22Rv1 (cell line): ENCODE measurements around the gene GPR17.

ENCODE experiments used
- H3K27ac ChIP-seq: fragments of 450-650 bp; 2 replicates; pipeline ENCODE4 v1.5.1; 2017
- CTCF ChIP-seq: fragments of 450-650 bp; IDR thresholded peaks from 2 replicates; pipeline ENCODE4 v1.5.1; 2017; ENCODE audit warnings: mild to moderate bottlenecking
- ZFX ChIP-seq: fragments of 450-650 bp; IDR thresholded peaks from 2 replicates; pipeline ENCODE4 v1.6.1; 2017; ENCODE audit warnings: antibody characterized with exemption, borderline replicate concordance

Gene GPR17

GRCh38 chr2:127609818-127610217, 36.1 kb upstream of the GPR17 start:
- TF ChIP-seq CTCF = no peak
- TF ChIP-seq ZFX = no peak
- no peak overlapping the region for H3K27ac ChIP-seq

- H3K27ac ChIP-seq = no peak overlapping the region
- no peak for TF ChIP-seq CTCF
- TF ChIP-seq ZFX = no peak
These were observed 35.4 kb upstream of the GPR17 start for GRCh38 chr2:127610561-127610960.

GRCh38 chr2:127611076-127611925, 34.7 kb upstream of the GPR17 start:
- H3K27ac ChIP-seq = no peak overlapping the region
- TF ChIP-seq ZFX (no peak), CTCF (no peak)

GRCh38 chr2:127612111-127612822, 33.7 kb upstream of the GPR17 start:
- TF ChIP-seq CTCF (no peak), ZFX (no peak)
- no peak overlapping the region for H3K27ac ChIP-seq

- H3K27ac ChIP-seq = no peak overlapping the region
- no peak for TF ChIP-seq ZFX
- TF ChIP-seq CTCF = no peak
These were observed 31.7 kb upstream of the GPR17 start for GRCh38 chr2:127614246-127614645.

GRCh38 chr2:127614731-127615130, 31.2 kb upstream of the GPR17 start:
- H3K27ac ChIP-seq = no peak overlapping the region
- TF ChIP-seq CTCF (no peak), ZFX (no peak)

GRCh38 chr2:127615511-127616166, 30.3 kb upstream of the GPR17 start:
- H3K27ac ChIP-seq = no peak overlapping the region
- TF ChIP-seq ZFX (no peak), CTCF (no peak)
